ENCODE results near the gene MTMR12.

- TF ChIP-seq CTCF (IDR thresholded peaks at IDR 0.05) (no peak), POLR2A (IDR thresholded peaks at IDR 0.05) (no peak)
These were observed 106.7 kb downstream of the MTMR12 start for GRCh38 chr5:32206053-32206452.
